HG02642 (cell line): Measurements from ENCODE around the gene AUNIP.

Experiments used
- ATAC-seq: cut with Tn5 transposase; IDR thresholded peaks from one replicate; pipeline ENCODE4 v1.9.1; 2021; ENCODE audit warnings: mild to moderate bottlenecking; ENCODE audit not compliant: unreplicated experiment, poor library complexity

Gene AUNIP

GRCh38 chr1:25798666-25799351 is 60.4 kb downstream of the AUNIP start:
- no peak for ATAC-seq

GRCh38 chr1:25797939-25798338 is 61.3 kb downstream of the AUNIP start:
- no peak for ATAC-seq

DNA sequence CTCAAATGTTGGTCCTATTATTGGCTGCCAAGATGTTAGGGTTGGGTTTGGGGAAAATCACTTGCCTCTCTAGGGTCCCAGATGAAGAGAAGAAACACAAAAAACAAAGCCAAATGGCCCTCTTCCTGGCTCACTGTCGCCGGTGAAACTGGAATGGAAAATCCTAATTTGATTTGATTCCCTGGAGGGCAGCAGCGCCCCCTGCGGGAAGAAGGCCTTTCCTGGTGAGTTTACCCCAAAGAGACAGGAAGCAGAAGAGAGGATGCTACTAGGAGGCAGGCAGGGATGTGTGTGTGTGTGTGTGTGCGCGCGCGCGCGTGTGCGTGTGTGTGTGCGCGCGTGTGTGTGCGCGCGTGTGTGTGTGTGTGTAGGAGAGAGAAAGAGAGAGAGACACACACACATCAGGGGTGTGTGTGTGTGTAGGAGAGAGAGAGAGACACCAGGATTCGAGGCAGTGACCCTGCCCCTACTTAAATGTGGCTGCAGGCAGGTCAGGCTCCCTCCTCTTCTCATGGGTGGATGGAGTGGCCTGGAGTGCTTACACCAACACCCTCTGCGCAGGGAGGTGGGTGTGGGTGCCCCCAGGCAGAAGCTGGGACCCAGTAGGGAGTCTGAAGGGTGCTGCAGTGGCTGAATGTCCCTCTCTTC is 62.3 kb downstream of the AUNIP start:
- no peak for ATAC-seq

GRCh38 chr1:25795946-25796810 is 63.1 kb downstream of the AUNIP start:
- no peak for ATAC-seq

DNA sequence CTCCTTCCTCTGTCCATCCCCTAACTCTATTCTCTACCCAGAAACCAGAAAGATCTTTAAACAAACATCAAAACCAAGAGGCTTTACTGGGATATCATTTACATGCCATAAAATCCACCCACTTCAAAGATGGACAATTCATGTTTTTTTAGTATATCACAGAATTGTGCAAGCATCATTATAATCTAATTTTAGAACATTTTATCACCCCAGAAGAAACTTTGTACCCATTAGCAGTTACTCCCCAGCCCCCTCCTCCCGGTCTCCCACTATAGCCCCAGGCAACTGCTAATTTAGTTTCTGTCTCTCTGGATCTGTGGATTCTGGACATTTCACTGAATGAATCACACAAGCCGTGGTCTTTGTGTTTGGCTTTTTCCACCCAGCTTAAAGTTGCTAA is 64.0 kb downstream of the AUNIP start:
- ATAC-seq: no peak

DNA sequence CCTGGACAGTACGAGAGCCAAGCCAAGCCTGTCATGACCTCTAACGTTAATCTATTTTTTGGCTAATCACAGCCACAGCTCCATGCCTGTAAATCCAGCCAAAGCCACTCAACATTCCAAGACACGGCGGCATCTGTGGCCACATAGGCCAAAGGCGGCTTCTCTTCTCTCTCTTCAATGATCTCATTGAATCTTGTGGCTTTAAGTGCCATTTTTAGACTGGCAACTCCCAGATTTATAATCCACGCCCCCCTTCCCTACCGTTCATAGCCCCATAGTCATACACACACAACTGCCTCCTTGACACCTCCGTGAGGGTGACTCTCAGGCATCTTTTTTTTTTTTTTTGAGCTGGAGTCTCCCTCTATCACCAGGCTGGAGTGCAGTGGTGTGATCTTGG is 64.9 kb downstream of the AUNIP start:
- no peak for ATAC-seq

DNA sequence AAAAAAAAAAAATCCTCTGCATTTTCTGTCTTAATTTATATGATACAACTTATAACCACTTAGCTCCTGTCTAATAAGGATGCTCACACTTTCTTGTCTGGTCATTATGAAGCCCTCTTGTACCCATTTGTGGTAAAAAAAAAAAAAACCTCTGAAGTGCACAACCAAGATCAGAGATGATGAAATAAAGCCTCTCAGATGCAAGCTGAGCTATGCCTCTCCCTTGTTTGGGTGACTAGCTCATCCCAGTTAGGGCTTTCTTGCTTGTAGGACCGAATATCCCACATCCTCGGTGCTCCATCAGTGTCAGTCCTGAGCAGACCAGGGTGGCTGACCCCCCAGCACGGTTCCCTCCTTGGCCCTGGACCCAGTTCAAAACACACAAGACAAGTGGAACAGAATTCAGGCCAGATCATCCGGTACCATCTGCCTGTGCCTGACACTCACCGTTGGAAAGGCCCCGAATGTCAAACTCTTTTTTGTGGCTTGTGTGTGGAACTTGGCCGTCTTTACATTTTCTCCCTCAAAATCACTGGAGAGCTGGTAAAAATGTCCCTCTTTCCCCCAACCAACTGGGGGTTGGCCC is 65.6 kb downstream of the AUNIP start:
- no peak for ATAC-seq

- no peak for ATAC-seq
Observed at GRCh38 chr1:25792115-25792514, 67.1 kb downstream of the AUNIP start.

DNA sequence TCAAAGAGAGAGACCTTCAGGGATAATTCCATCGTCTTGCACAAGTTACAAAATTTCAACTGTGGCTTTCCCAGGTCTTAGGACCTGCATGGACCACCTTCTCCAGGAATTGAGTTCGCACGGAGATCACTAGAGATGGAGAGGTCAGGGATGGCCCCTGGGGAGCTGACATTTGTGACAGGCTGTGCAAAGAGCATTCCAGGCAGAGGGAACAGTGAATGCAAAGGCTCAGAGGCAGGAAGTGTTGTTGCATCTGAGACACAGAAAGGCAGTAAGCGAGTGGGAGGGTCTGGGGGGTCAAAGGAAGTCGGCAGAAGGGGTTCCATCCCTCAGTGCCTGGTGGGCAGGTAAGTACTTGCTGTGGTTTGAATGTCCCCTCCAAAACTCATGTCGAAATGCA is 68.8 kb downstream of the AUNIP start:
- no peak for ATAC-seq

GRCh38 chr1:25787760-25788166 is 71.5 kb downstream of the AUNIP start:
- ATAC-seq: no peak

DNA sequence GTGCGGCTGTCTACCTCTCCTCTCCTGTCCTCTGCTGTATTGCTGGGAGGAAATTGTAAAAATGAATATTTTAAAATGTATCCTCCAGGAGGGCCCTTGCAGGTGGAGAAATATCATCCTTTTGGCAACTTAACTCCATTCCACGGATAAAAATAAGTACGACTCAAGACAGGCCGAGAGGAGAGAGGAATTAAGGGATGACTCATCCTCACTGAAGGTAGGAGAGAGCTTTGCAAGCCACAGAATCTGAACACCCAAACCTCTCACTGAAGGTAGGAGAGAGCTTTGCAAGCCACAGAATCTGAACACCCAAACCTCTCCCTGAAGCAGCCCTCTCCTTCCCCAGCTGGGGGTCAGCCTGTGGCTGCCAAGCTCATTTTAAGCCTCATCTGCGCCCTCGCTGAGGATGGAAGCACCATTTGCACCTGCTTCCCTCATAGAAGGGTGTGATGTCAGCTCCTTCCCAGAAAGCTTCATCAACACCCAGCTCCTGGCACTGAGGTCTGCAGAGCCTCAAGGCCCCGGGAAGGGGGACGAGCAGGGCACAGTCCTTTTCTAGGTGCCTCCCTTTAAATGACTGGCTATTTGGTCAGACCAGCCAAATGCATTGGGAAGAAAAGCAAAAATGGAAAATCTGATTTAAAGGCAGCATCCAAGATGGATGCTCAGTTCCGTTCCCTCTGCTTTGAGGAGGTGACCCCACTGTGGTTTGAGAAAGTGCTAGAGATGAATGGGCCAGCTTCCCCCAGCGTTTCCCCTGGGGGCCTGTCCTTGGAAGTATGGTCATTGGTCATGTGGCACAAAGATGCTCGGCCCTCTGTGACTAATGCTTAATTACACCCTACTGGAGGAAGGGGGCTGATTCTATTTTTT is 72.1 kb downstream of the AUNIP start:
- ATAC-seq: no peak

- no peak for ATAC-seq
Observed at GRCh38 chr1:25785333-25786067, 73.8 kb downstream of the AUNIP start.

DNA sequence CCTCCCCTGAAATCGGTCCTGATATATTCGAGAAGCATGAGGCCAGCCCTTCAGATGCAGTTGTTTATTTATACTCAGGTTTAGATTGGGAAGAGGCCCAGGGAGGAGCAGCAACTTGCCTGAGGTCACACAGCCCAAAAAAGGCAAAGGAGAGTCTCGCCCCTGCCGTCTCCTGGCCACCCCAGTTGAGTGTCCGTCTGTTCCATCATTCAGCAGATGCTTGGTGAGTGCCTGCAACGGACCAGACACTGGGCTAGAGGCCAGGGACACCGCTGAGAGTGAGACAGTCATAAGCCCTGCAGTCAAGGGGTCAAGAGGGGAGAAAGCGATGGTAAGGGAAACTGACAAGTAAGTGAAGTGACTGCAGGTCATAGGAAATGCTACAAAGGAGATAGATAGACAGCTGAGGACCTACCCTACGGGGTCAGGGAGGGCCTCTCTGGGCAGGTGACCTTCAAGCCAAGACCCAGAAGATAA is 74.6 kb downstream of the AUNIP start:
- no peak for ATAC-seq
